Activated T-cell treated with anti-CD3 and anti-CD28 coated beads, Interleukin-2, amount 50 U/mL, for 72 hours (primary cell): Measurements from ENCODE around the gene KBTBD8. TPM values are rescaled to one million over a fixed set of nuclear protein-coding genes. Genes with fewer than 3 reads are reported as not detected.

ENCODE experiments used
- ATAC-seq, 2 donors: fragments of 150-1000 bp; cut with Tn5 transposase; replicated peaks in 1 of 2; 2 replicates each; pipeline ENCODE4 v1.10.0; 2021; ENCODE audit warnings: moderate library complexity in 2 of 2, mild to moderate bottlenecking in 1 of 2
- DNase-seq, 2 donors: peaks; one replicate each; pipeline ENCODE4 v3.0.0; 2021 to 2022; ENCODE audit warnings: mixed read lengths in 1 of 2
- H3K27ac Mint-ChIP-seq: one replicate; pipeline ENCODE4 v1.8.0; 2022; ENCODE audit warnings: mild to moderate bottlenecking, moderate library complexity, mixed read lengths
- H3K27me3 Mint-ChIP-seq: one replicate; pipeline ENCODE4 v1.8.0; 2022; ENCODE audit warnings: low read depth, mixed read lengths
- H3K36me3 Mint-ChIP-seq, 2 donors: one replicate each; pipeline ENCODE4 v1.8.0; 2022; ENCODE audit warnings: mixed read lengths in 2 of 2, mild to moderate bottlenecking in 1 of 2; ENCODE audit not compliant: insufficient read depth in 2 of 2
- H3K4me1 Mint-ChIP-seq: one replicate; pipeline ENCODE4 v1.8.0; 2022; ENCODE audit warnings: low read depth, mixed read lengths
- H3K4me3 Mint-ChIP-seq, 2 donors: one replicate each; pipeline ENCODE4 v1.8.0; 2022; ENCODE audit warnings: mild to moderate bottlenecking in 2 of 2, mixed read lengths in 2 of 2, moderate library complexity in 2 of 2
- H3K9me3 Mint-ChIP-seq, 2 donors: one replicate each; pipeline ENCODE4 v1.8.0; 2022; ENCODE audit warnings: mixed read lengths in 2 of 2
- total RNA-seq, 2 donors: library from RNA; stranded (reverse); gene quantifications; one replicate each; pipeline ENCODE4 v1.2.3, GENCODE V29; 2022

The KBTBD8 gene
- total RNA-seq, 2 donors from 2014 or later: 14.7 to 20.4 TPM

DNA sequence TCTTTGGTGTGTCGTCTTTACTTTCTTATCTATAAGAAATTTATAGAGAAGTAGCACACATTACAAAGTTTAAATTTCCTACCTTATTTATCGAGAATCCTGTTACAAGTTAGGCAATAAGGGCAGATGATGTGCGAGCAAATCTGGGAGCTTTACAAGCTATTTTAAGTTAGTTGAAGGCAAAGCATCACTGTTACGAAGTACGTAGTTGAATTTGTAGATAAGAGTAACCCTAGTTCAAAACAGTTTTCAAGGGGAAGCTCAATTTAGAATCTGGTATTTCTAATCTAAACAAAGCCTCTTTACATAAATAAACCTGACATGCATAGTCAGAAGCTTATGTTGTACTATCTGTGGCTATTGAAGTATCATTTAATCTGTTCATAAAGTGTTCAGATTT, 8.4 kb downstream of the KBTBD8 start:
- ATAC-seq (no peak), DNase-seq (no peak)
- H3K36me3 Mint-ChIP-seq: peaks cover 19 to 42% of the 10 kb centered on the region in 2 donors
- no peak overlapping the region for H3K4me3 Mint-ChIP-seq
- no peaks in the 10 kb centered on the region for H3K27me3 Mint-ChIP-seq
- H3K27ac Mint-ChIP-seq: no peak overlapping the region
- H3K9me3 Mint-ChIP-seq: no peaks in the 10 kb centered on the region
- H3K4me1 Mint-ChIP-seq: peaks cover 47% of the 10 kb centered on the region

DNA sequence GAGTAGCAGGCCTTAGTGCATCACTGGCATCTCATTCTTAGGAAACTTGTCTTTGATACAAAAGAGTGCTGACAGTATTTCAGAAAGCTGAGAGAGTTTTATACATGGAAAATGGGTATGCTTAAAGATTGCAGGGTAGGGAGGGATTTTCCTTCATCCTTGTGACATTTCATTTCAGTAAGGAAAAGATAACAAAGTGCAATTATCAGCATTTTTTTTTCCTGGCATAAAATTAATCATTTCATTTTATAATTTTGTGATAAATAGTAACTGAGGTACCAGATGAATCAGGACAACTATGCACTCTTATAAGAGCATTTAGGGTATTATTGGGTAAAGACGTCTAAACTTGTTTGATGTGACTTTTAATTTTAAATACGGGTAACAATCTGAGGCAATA, 10.3 kb downstream of the KBTBD8 start:
- DNase-seq (no peak), ATAC-seq (no peak)
- H3K36me3 Mint-ChIP-seq: peaks cover 16 to 37% of the 10 kb centered on the region in 2 donors
- H3K9me3 Mint-ChIP-seq: no peaks in the 10 kb centered on the region
- no peak overlapping the region for H3K27ac Mint-ChIP-seq
- H3K27me3 Mint-ChIP-seq: no peaks in the 10 kb centered on the region
- H3K4me3 Mint-ChIP-seq: no peak overlapping the region
- H3K4me1 Mint-ChIP-seq: peaks cover 36% of the 10 kb centered on the region

DNA sequence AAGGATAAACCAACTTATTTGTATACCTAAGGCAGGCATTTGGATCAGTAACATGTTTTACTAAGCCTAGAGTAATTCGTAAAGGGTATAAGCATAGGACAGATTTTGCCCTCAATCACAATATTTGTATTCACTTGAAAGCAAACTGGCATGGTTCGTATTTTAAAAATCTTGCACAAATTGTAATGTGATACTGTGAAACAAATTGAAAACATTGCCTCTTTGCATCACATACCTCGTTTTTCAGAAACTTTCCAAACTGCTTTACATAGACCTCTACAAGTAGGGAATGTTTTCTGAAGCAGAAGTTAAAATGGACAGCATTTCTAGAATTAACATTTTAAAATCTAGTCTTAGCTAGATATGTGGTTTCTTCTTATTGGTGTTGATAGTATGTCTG, 11.6 kb downstream of the KBTBD8 start:
- no peaks in the 10 kb centered on the region for H3K27me3 Mint-ChIP-seq
- no peak overlapping the region for H3K27ac Mint-ChIP-seq
- DNase-seq: no peak

DNA sequence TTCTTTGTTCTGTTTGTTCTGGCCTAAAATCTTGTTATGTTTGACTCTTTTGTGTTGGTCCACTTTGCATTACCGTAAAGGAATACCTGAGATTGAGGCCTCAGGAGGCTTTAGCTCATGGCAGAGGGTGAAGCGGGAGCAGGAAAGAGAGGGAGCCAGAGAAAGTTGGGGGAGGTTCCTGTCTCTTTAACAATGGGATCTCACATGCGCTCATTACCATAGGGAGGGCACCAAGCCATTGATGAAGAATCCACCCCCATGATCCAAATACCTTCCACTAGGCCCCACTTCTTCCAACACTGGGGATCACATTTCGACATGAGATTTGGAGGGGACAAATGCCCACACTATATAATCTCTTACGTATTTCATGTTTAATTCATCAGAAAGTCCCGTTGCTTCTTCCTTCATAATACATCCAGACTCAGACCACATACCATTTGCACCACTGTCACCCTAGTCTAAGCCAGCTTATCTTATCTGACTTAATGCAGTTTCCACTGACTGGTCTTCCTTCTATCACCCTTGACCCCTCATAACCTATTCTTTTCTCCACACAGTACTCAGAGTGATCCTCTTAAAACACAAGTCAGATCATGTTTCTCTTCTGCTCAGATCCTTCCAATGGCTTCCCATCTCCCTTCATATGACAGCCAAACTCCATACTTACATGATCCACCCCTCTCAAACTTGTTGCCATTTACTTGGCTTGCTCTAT, 13.5 kb downstream of the KBTBD8 start:
- ATAC-seq (no peak), DNase-seq (no peak)
- H3K4me1 Mint-ChIP-seq: peaks cover 16% of the 10 kb centered on the region
- peaks cover 5 to 20% of the 10 kb centered on the region in 2 donors for H3K36me3 Mint-ChIP-seq
- H3K4me3 Mint-ChIP-seq: no peak overlapping the region
- H3K27ac Mint-ChIP-seq: no peak overlapping the region
- H3K27me3 Mint-ChIP-seq: no peaks in the 10 kb centered on the region
- H3K9me3 Mint-ChIP-seq: no peaks in the 10 kb centered on the region

More for the DNA sequence above, 11.6 kb downstream of the KBTBD8 start:
- H3K9me3 Mint-ChIP-seq: no peaks in the 10 kb centered on the region
- ATAC-seq: no peak
- H3K4me3 Mint-ChIP-seq: no peak overlapping the region
- peaks cover 10 to 29% of the 10 kb centered on the region in 2 donors for H3K36me3 Mint-ChIP-seq
- H3K4me1 Mint-ChIP-seq: peaks cover 22% of the 10 kb centered on the region

DNA sequence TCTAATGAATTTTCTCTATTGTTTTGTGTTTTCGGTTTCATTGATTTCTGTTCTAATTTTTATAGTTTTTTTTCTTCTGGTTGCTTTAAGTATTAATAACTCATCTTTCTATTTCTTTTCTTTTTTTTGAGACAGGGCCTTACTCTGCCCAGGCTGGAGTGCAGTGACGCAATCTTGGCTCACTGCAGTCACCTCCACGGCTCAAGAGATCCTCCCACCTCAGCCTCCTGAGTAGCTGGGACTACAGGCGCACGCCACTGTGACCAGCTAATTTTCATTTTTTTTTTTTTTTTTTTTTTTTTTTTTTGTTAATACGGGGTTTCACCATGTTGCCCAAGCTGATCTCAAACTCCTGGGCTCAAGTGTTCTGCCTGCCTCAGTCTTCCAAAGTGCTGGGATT, 14.5 kb downstream of the KBTBD8 start:
- Mint-ChIP-seq H3K9me3 (no peaks in the 10 kb centered on the region), H3K4me3 (no peak overlapping the region), H3K4me1 (peaks cover 21% of the 10 kb centered on the region), H3K27ac (no peak overlapping the region), H3K27me3 (no peaks in the 10 kb centered on the region), H3K36me3 (peaks cover 5 to 20% of the 10 kb centered on the region in 2 donors)
- ATAC-seq (no peak), DNase-seq (no peak)

DNA sequence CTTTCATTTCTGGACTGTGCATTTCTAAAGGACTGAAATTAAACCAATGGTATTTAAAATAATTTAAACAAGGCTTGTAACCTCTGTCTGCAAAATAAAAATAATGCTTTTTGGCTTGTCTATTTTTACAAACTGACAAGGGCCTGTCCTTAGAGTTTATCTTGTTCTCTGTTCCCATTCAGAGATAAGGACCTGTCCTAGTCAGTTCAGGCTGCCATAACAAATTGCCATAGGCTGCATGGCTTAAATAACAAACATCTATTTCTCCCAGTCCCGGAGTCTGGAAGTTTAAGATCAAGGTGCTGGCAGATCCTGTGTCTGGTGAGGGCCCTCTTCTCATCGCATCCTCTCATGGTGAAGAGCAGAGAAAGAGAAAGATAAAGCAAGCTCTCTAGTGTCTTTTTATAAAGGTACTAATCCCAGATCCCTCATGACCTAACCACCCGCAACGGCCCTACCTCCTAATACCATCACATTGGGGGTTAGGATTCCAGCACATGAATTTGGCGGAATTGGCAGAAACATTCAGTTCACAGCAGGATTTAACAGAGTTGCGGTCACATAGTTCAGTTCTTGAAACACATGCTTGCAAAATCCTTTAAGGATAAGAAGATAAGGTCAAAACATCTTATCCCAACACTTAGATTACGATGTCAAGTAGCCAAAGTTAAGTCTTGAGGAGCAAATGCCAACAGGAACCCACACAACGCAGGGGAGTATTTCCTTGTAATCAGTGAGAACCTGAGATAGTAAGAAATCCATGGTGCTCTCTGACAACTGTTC, 17.8 kb downstream of the KBTBD8 start:
- H3K27me3 Mint-ChIP-seq: no peaks in the 10 kb centered on the region
- ATAC-seq: no peak
- no peak for DNase-seq
- peaks cover 23% of the 10 kb centered on the region for H3K4me1 Mint-ChIP-seq
- no peak overlapping the region for H3K27ac Mint-ChIP-seq
- peak overlapping the region in 1 of 2 donors; percentile 11 for H3K4me3 Mint-ChIP-seq
- no peaks in the 10 kb centered on the region for H3K9me3 Mint-ChIP-seq
- H3K36me3 Mint-ChIP-seq: peaks cover 4% of the 10 kb centered on the region in 2 donors

DNA sequence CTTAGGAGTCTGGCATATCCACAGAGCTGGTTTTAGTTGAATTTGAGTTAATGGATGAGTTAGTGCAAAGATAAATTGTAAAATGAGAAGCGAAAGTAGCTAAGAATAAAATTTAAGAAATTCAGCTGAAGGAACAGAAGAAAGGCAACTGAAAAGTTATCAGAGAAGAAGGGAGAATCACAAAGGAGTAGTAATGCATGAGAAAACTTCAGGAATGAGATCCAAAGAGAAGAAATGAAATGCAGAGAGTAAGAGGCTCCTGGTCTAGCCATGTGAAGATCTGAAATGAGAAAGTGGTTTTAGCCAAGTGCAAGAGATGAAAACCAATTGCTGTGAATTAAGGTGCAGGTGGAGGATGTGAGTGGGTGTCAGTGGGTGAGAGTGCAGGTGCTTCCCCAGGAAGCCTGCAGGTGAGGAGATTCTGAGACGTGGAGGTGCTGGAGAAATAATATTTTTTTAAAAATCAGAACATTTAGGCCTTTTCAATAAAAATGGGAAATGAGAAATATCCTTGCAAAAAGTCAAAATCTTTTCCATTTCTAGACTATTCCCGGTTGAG, 18.5 kb downstream of the KBTBD8 start:
- H3K4me3 Mint-ChIP-seq: peak overlapping the region in 1 of 2 donors; percentile 11
- no peak overlapping the region for H3K27ac Mint-ChIP-seq
- DNase-seq: no peak
- no peak for ATAC-seq
- H3K9me3 Mint-ChIP-seq: no peaks in the 10 kb centered on the region
- H3K36me3 Mint-ChIP-seq: peaks cover 4% of the 10 kb centered on the region in 2 donors
- peaks cover 23% of the 10 kb centered on the region for H3K4me1 Mint-ChIP-seq
- no peaks in the 10 kb centered on the region for H3K27me3 Mint-ChIP-seq

DNA sequence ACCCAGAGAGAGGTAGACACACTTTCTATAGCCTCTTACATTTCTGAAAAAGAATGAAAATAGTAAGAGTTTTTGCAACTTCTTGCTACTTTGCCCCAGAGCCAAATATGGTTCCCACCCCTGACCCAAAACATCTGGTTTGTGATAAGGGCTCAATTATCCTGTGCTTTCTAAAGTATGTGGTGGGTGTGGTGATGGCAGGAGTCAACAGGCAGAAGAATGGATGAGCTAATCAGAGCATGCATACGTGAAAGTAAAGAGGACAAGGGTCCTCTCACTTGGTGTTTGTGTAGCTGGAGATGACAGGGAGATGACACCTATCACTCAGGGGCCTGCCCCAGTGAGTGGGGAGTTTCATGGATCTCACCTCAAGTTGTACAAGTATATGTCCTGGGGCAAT, 19.1 kb downstream of the KBTBD8 start:
- ATAC-seq (peak in 1 of 2 donors; percentile 62), DNase-seq (no peak)
- Mint-ChIP-seq H3K36me3 (peaks cover 0 to 2% of the 10 kb centered on the region in 2 donors), H3K27ac (no peak overlapping the region), H3K4me3 (no peak overlapping the region), H3K27me3 (no peaks in the 10 kb centered on the region), H3K9me3 (no peaks in the 10 kb centered on the region), H3K4me1 (peaks cover 23% of the 10 kb centered on the region)

DNA sequence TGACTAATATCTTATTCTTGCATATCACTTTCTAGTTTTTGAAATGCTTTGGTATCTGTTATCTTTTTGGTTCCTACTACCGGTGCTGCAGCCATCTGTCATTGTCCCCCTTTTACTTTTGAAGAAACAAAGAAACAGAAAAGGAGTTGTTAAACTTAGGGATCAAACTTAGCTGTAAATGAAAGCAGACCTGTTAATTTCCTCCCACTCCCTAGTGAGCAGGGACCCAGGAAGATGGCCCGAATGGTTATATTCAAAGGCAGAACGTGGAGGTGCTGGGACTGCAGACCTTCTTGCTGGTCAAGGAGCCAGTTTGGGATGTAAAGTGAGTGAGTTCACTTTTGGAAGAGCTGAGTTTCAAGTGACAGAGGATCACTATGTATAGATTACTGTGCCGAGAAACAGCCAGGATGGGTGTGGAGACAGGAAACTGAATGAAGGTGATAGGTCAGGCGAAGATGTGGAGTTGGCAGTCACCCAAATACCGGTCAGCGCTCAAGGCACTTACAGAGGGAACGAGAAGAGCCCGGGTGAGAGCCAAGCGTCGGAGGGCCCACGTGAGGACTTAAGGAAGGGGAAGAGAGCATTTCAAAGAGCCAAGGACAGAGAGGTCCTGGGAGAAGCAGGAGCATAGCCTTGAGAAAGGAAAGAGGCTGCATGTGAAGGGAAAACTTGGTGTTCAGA, 20.1 kb downstream of the KBTBD8 start:
- Mint-ChIP-seq H3K36me3 (no peaks in the 10 kb centered on the region), H3K27ac (no peak overlapping the region), H3K4me3 (peak overlapping the region; percentile 1 to 46), H3K27me3 (no peaks in the 10 kb centered on the region), H3K9me3 (no peaks in the 10 kb centered on the region), H3K4me1 (peaks cover 23% of the 10 kb centered on the region)
- DNase-seq (no peak), ATAC-seq (peak in 1 of 2 donors; percentile 25)

DNA sequence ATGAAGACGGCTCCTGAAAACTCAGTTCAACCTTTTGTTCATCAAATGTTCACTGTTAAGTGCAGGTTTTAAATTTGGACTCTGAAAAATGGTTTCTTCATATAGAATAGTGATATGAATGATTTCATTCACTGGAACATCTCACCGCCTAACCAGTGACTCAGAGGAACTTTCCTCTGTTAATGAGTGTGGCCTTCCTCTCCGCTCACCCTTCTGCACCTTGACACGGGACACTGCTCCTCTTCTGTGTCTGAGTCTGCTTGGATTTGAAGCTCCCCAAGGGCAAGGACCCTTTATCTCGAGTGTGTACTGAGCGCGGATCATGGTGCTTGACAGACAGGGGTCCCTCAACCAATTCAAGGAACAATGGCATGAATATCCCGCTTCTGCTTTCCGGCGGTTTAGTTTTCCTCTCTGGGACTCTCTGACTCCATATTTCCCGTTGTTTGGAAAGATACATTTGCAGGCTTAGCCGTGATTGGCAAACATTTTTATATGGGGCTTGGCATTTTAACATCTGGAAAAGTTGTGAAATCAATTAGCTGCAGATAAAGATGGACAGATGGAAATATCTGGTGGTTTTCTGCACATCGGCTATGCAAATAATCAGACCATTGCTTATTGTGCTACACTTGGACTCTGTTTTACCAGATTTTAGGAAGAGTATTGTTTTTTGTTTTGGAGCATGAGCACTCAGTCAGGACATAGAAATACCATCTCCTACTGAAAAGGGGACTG, 20.9 kb downstream of the KBTBD8 start:
- H3K27ac Mint-ChIP-seq: no peak overlapping the region
- DNase-seq (no peak), ATAC-seq (peak; percentile 37 to 54)
- H3K9me3 Mint-ChIP-seq: no peaks in the 10 kb centered on the region
- no peaks in the 10 kb centered on the region for H3K27me3 Mint-ChIP-seq
- H3K4me3 Mint-ChIP-seq: no peak overlapping the region
- H3K36me3 Mint-ChIP-seq: no peaks in the 10 kb centered on the region
- peaks cover 23% of the 10 kb centered on the region for H3K4me1 Mint-ChIP-seq

DNA sequence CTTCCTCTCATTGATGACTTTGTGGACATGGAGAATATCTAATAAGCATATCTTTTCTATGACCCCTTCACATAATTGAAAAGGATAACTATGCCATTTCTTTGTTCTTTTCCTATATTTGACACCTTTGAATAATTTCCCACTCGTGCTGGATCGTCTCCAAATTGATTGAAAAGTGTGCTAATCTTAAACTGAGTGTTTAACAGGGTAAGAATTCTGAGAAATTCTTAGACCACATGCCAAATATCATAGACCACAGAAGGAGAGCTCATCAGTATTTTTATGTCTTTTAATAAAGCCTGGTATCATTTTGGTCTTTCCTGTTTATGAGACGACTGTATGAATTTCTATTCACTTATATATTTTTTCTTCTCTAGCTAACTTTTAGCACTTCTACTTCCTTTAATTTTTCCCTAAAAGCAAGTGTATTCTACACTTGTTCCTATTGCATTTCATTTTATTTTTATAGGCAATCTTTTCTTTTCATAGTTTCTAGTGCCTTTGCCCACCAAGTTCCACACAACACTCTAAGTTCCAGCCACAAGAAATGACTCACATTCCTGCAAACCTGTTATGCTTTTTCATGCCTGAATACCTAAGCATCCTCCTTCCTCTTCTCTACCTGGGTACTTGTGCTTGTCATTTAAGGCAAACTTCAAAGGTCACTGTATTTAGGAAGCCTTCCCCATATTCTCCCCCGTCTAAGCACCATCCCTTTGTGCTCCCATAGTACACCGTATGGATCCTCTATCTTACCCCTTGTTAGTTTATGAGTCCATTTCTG, 30.1 kb downstream of the KBTBD8 start:
- Mint-ChIP-seq H3K9me3 (peaks cover 0 to 5% of the 10 kb centered on the region in 2 donors), H3K4me3 (no peak overlapping the region), H3K27me3 (no peaks in the 10 kb centered on the region), H3K27ac (no peak overlapping the region), H3K4me1 (peaks cover 11% of the 10 kb centered on the region), H3K36me3 (no peaks in the 10 kb centered on the region)
- no peak for DNase-seq
- ATAC-seq: peak in 1 of 2 donors; percentile 33
